GM12878 (cell line): Measurements from ENCODE around the gene BRD9. TPM values are rescaled to one million over a fixed set of nuclear protein-coding genes. Genes with fewer than 3 reads are reported as not detected.

Source experiments
- ATAC-seq: fragments of 200-7000 bp; cut with Tn5 transposase; 3 replicates; pipeline ENCODE4 v1.9.1; 2020; ENCODE audit warnings: mild to moderate bottlenecking, moderate library complexity
- BruUV-seq: library from RNA; stranded (reverse); fragments of 400-500 nt; replicated peaks from 2 replicates; lab custom pipeline; 2021; lab: Mats Ljungman, UMichigan
- CTCF ChIA-PET: fragments of 300-600 bp; sonication (Branson Sonifier 250); formaldehyde crosslinking; extraction: SDS; loops from one replicate; lab custom pipeline; 2021; ENCODE audit warnings: inconsistent platforms; lab: Yijun Ruan, JAX
- POLR2A ChIA-PET: fragments of 350-600 bp; formaldehyde crosslinking; extraction: SDS; loops from one replicate; lab custom pipeline; 2021; ENCODE audit warnings: inconsistent platforms; lab: Charles Lee
- RAD21 ChIA-PET: fragments of 300-600 bp; sonication (Branson Sonifier 250); formaldehyde crosslinking; loops from one replicate; lab custom pipeline; 2023; ENCODE audit warnings: antibody characterized with exemption; ENCODE audit not compliant: unreplicated experiment; lab: Charles Lee
- SMC1A ChIA-PET: fragments of 300-600 bp; sonication (Branson Sonifier 250); formaldehyde crosslinking; loops from one replicate; lab custom pipeline; 2023; ENCODE audit not compliant: unreplicated experiment, uncharacterized antibody; lab: Charles Lee
- DNase-seq: peaks from one replicate; pipeline ENCODE4 v3.0.0-alpha.2; 2011; ENCODE audit warnings: low read depth, low spot score
- FAIRE-seq: peaks from 3 replicates; lab custom pipeline; 2011; peaks lifted over from hg19 to GRCh38; lab: Jason Lieb, UNC
- H2AFZ ChIP-seq: 2 replicates; pipeline ENCODE4 v1.6.0; 2011; ENCODE audit warnings: low read depth, low read length, control low read depth; ENCODE audit not compliant: control insufficient read depth
- H3K27ac ChIP-seq: 2 replicates; pipeline ENCODE4 v1.5.1; 2011; ENCODE audit warnings: control low read depth; ENCODE audit not compliant: control insufficient read depth, insufficient read depth
- H3K27me3 ChIP-seq, 2 experiments: replicated peaks in 1 of 2; 2 replicates each; pipeline versions ENCODE4 v1.6.0 to v1.6.1; 2011; ENCODE audit warnings: low read length in 1 of 2; ENCODE audit not compliant: control insufficient read depth in 2 of 2, insufficient read depth in 2 of 2
- H3K36me3 ChIP-seq, 2 experiments: 2 replicates each; pipeline ENCODE4 v1.5.1; 2011; ENCODE audit warnings: low read length in 1 of 2; ENCODE audit not compliant: control insufficient read depth in 2 of 2, insufficient read depth in 2 of 2
- H3K4me1 ChIP-seq: 2 replicates; pipeline ENCODE4 v1.6.1; 2011; ENCODE audit warnings: mild to moderate bottlenecking, low read length, moderate library complexity, mixed read lengths; ENCODE audit not compliant: control insufficient read depth, insufficient read depth
- H3K4me2 ChIP-seq: 2 replicates; pipeline ENCODE4 v1.6.0; 2011; ENCODE audit warnings: control low read depth; ENCODE audit not compliant: control insufficient read depth, insufficient read depth
- H3K4me3 ChIP-seq: fragments of 200-600 bp; sonication (generic); 2 replicates; pipeline ENCODE4 v1.5.1; 2016
- H3K79me2 ChIP-seq: 2 replicates; pipeline ENCODE4 v1.6.0; 2011; ENCODE audit warnings: low read length; ENCODE audit not compliant: control insufficient read depth, insufficient read depth
- H3K9ac ChIP-seq: 2 replicates; pipeline ENCODE4 v1.8.0; 2011; ENCODE audit warnings: low read length, control low read depth, mixed read lengths; ENCODE audit not compliant: control insufficient read depth, insufficient read depth
- H3K9me3 ChIP-seq: replicated peaks from 3 replicates; pipeline ENCODE4 v1.5.1; 2011; ENCODE audit warnings: mild to moderate bottlenecking, low read length; ENCODE audit not compliant: control insufficient read depth, insufficient read depth
- H4K20me1 ChIP-seq: 2 replicates; pipeline ENCODE4 v1.6.0; 2011; ENCODE audit not compliant: control insufficient read depth, insufficient read depth
- BHLHE40 ChIP-seq, 2 experiments: fragments of 450-650 bp in 1 of 2; IDR thresholded peaks; 2 replicates each; pipeline ENCODE4 v1.6.1; 2011 to 2017; ENCODE audit warnings: low read depth in 2 of 2, borderline replicate concordance in 1 of 2, improper control_type of control experiment in 1 of 2, low read length in 1 of 2, mild to moderate bottlenecking in 1 of 2
- CBX3 ChIP-seq: fragments of 200-600 bp; sonication (generic); IDR thresholded peaks from 2 replicates; pipeline ENCODE4 v1.6.1; 2016; ENCODE audit warnings: low read depth, borderline replicate concordance
- ESRRA ChIP-seq: IDR thresholded peaks from 2 replicates; pipeline ENCODE4 v1.6.1; 2012; ENCODE audit warnings: mild to moderate bottlenecking, low read length, improper control_type of control experiment
- ETV6 ChIP-seq, 2 experiments: fragments of 450-650 bp in 1 of 2; IDR thresholded peaks in 1 of 2; conservative IDR thresholded peaks in 1 of 2; 2 replicates each; pipeline ENCODE4 v1.6.1; 2014; ENCODE audit warnings: antibody characterized with exemption in 1 of 2, borderline replicate concordance in 1 of 2, low read depth in 1 of 2, mild to moderate bottlenecking in 1 of 2, moderate library complexity in 1 of 2
- FOXK2 ChIP-seq: fragments of 450-650 bp; IDR thresholded peaks from 2 replicates; pipeline ENCODE4 v1.6.1; 2017; ENCODE audit warnings: mild to moderate bottlenecking, moderate library complexity
- HDAC6 ChIP-seq: fragments of 200-600 bp; sonication (generic); IDR thresholded peaks from one replicate; pipeline ENCODE4 v1.8.0; 2017; ENCODE audit warnings: antibody characterized with exemption; ENCODE audit not compliant: unreplicated experiment
- LARP7 ChIP-seq: fragments of 450-650 bp; IDR thresholded peaks from 2 replicates; pipeline ENCODE4 v1.6.1; 2017; ENCODE audit warnings: mild to moderate bottlenecking
- MEF2B ChIP-seq: fragments of 450-650 bp; IDR thresholded peaks from 2 replicates; pipeline ENCODE4 v1.6.1; 2018; ENCODE audit warnings: mild to moderate bottlenecking, moderate library complexity; ENCODE audit not compliant: partially characterized antibody, poor library complexity, severe bottlenecking
- NR2C1 ChIP-seq: fragments of 450-650 bp; IDR thresholded peaks from 2 replicates; pipeline ENCODE4 v1.6.1; 2017; ENCODE audit warnings: antibody characterized with exemption, mild to moderate bottlenecking, moderate library complexity
- PAX8 ChIP-seq: fragments of 450-650 bp; IDR thresholded peaks from 2 replicates; pipeline ENCODE4 v1.6.1; 2017; ENCODE audit warnings: mild to moderate bottlenecking, moderate library complexity
- RB1 ChIP-seq: fragments of 450-650 bp; formaldehyde crosslinking; IDR thresholded peaks from 2 replicates; pipeline ENCODE4 v1.6.1; 2017; ENCODE audit warnings: mild to moderate bottlenecking, borderline replicate concordance
- SMAD5 ChIP-seq: IDR thresholded peaks from 2 replicates; pipeline ENCODE4 v1.6.1; 2016; ENCODE audit warnings: antibody characterized with exemption, low read depth
- SMARCA5 ChIP-seq: fragments of 450-650 bp; IDR thresholded peaks from 2 replicates; pipeline ENCODE4 v1.6.1; 2017; ENCODE audit warnings: mild to moderate bottlenecking
- SP1 ChIP-seq: IDR thresholded peaks from one replicate; pipeline ENCODE4 v1.6.1; 2011; ENCODE audit warnings: low read depth, low read length
- SPI1 ChIP-seq: IDR thresholded peaks from 2 replicates; pipeline ENCODE4 v1.6.1; 2011; ENCODE audit warnings: low read depth, mild to moderate bottlenecking, low read length, moderate library complexity, borderline replicate concordance; ENCODE audit not compliant: insufficient read depth
- SREBF1 ChIP-seq: IDR thresholded peaks from 2 replicates; pipeline ENCODE4 v1.6.1; 2012; ENCODE audit warnings: mild to moderate bottlenecking, low read length
- ZNF274 ChIP-seq: IDR thresholded peaks from one replicate; pipeline ENCODE4 v1.8.0; 2011; ENCODE audit not compliant: insufficient read length, insufficient read depth
- WGBS: methylation state at CpG from one replicate; pipeline ENCODE4 v1.1.6; 2016; ENCODE audit warnings: low lambda C conversion rate; ENCODE audit not compliant: insufficient replicate concordance, insufficient coverage; ENCODE audit errors: missing lambda C conversion rate; 5-methylcytosine and 5-hydroxymethylcytosine counted together
- in situ Hi-C: fragments of 300-500 bp; cut with MboI; formaldehyde crosslinking; loops from 9 replicates; pipeline ENCODE4 v1.14.3; 2018; ENCODE audit warnings: mixed read lengths
- intact Hi-C: fragments of 100-400 bp; cut with micrococcal nuclease; formaldehyde crosslinking; loops from one replicate; pipeline ENCODE4 v1.14.2; 2022; ENCODE audit not compliant: unreplicated experiment
- polyA plus RNA-seq, 11 experiments: library from polyadenylated mRNA; depleted of rRNA in 4 of 11; unstranded in 6 of 11; stranded (reverse) in 5 of 11; fragments of >200 nt; fragmentation: Nextera tagmentation in 4 of 11; fragmentation: Illumina TruSeq in 1 of 11; extraction: Ambion mirVana in 4 of 11; extraction: Trizol in 1 of 11; gene quantifications; 1 replicate in 1 of 11; 2 replicates in 10 of 11; pipeline versions ENCODE4 v1.2.1 to v1.2.3, GENCODE V29; 2011 to 2016; ENCODE audit warnings: inconsistent platforms in 2 of 11, missing spikeins in 2 of 11, low read depth in 1 of 11
- total RNA-seq, 4 experiments: library from RNA; depleted of rRNA in 3 of 4; stranded (reverse); fragments of >200 nt in 3 of 4; fragmentation: Illumina TruSeq in 1 of 4; extraction: Trizol in 1 of 4; gene quantifications; 2 replicates each; pipeline versions ENCODE4 v1.2.1 to v1.2.3, GENCODE V29; 2013 to 2021

Gene BRD9
- total and polyA plus RNA-seq, 10 of the 15 experiments (the other 5 are each of a cell fraction or from before 2014, with no cell fraction given): 2.0 to 48.6 (median 32.4) TPM

DNA sequence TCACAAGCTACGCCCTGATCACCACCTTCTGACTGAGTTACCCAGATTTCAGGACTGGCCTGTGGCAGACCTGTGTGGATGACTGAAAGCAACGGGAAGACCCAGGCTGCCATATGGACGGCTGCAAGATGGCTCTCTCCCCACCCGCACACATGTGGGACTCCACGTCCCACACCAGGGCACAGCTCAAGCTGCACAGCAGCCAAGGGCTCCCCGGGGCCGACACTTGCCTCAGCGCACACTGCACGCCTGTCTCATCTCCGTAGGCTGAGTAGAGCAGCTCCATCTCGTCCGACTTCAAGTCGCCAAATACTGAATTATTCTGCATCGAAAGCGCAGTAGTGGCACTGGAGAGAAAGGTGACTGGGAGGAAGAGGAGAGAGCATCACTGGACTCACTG, 14.5 kb downstream of the BRD9 start:
- in situ Hi-C loops (no loop called here), intact Hi-C loops (no loop called here)
- peaks cover 4% of the 10 kb centered on the region; the same call in 1 of the 2 replicates for H3K79me2 ChIP-seq
- H3K36me3 ChIP-seq: peaks cover 30 to 36% of the 10 kb centered on the region in 2 experiments
- 95% methylated on average over 15 of the region's 15 CpGs for WGBS
- no peaks in the 10 kb centered on the region for H3K27me3 ChIP-seq
- CTCF ChIA-PET: no interaction called here
- RAD21 ChIA-PET: no interaction called here
- DNase-seq: no peak
- no peak for ATAC-seq
- no peak overlapping the region for H3K9ac ChIP-seq
- no peaks in the 10 kb centered on the region; the same call in 2 of the 3 replicates for H3K9me3 ChIP-seq
- H3K27ac ChIP-seq: no peak overlapping the region
- SMC1A ChIA-PET: no interaction called here
- POLR2A ChIA-PET: no interaction called here
- no TSS peak for BruUV-seq
- FAIRE-seq: no peak
- no peak overlapping the region for H3K4me3 ChIP-seq
- H3K4me1 ChIP-seq: no peaks in the 10 kb centered on the region
- no peak for TF ChIP-seq LARP7
- no peak for TF ChIP-seq SPI1
- TF ChIP-seq ESRRA: no peak
- TF ChIP-seq BHLHE40 (IDR thresholded peaks at IDR 0.05; ENCODE audit: borderline replicate concordance in 1 of 2, low read depth in 2 of 2, low read length in 1 of 2): no peak
- no peak for TF ChIP-seq ETV6 (conservative IDR thresholded peaks at IDR 0.05 in 1 of 2, IDR thresholded peaks at IDR 0.05 in 1 of 2; ENCODE audit: borderline replicate concordance in 1 of 2, low read depth in 1 of 2)
- TF ChIP-seq NR2C1: no peak
- TF ChIP-seq SMAD5: no peak
- no peak for TF ChIP-seq ZNF274
- no peak for TF ChIP-seq PAX8
- TF ChIP-seq CBX3: no peak
- no peak for TF ChIP-seq MEF2B
- TF ChIP-seq HDAC6: no peak
- TF ChIP-seq FOXK2: no peak
- TF ChIP-seq RB1: no peak
- no peak for TF ChIP-seq SREBF1
- no peak for TF ChIP-seq SP1
- no peak for TF ChIP-seq SMARCA5
- H4K20me1 ChIP-seq: peaks cover 9% of the 10 kb centered on the region; the same call in 1 of the 2 replicates
- H2AFZ ChIP-seq: no peak overlapping the region
- H3K4me2 ChIP-seq: no peak overlapping the region
